Fibroblast of lung (primary cell): ENCODE results near the gene PRPH. TPM values are rescaled to one million over a fixed set of nuclear protein-coding genes. Genes with fewer than 3 reads are reported as not detected.
"Not testable (repeated sequence)": the region's sequence is repeated elsewhere in the genome, so short reads cannot be mapped to it uniquely, and the experiment has no call there.

ENCODE experiments used
- DNase-seq, 2 donors: peaks; one replicate each; pipeline versions ENCODE4 v3.0.0 to v3.0.0-alpha.2; 2010; ENCODE audit warnings: low read depth in 2 of 2
- H2AFZ ChIP-seq: 2 replicates; pipeline ENCODE4 v1.5.1; 2012; ENCODE audit warnings: low read length, control low read depth, inconsistent platforms
- H3K27ac ChIP-seq: 2 replicates; pipeline ENCODE4 v1.5.1; 2011; ENCODE audit warnings: low read length, control low read depth; ENCODE audit not compliant: insufficient read depth
- H3K27me3 ChIP-seq: 2 replicates; pipeline ENCODE4 v1.5.1; 2011; ENCODE audit warnings: mild to moderate bottlenecking, low read length; ENCODE audit not compliant: control insufficient read depth, insufficient read depth
- H3K36me3 ChIP-seq: 2 replicates; pipeline ENCODE4 v1.5.1; 2011; ENCODE audit warnings: low read length; ENCODE audit not compliant: control insufficient read depth, insufficient read depth
- H3K4me1 ChIP-seq: 2 replicates; pipeline ENCODE4 v1.5.1; 2011; ENCODE audit warnings: low read length; ENCODE audit not compliant: control insufficient read depth, insufficient read depth; ENCODE audit errors: extremely low read depth
- H3K4me2 ChIP-seq: 2 replicates; pipeline ENCODE4 v1.5.1; 2011; ENCODE audit warnings: low read length, control low read depth; ENCODE audit not compliant: insufficient read depth; ENCODE audit errors: extremely low read depth
- H3K4me3 ChIP-seq, 4 experiments: fragments of 200-600 bp in 1 of 4; sonication (generic) in 1 of 4; replicated peaks in 1 of 4; 2 replicates each; pipeline ENCODE4 v1.5.1; 2011 to 2016; ENCODE audit warnings: low read length in 4 of 4, low read depth in 3 of 4, mild to moderate bottlenecking in 3 of 4, control low read depth in 2 of 4, inconsistent platforms in 1 of 4, mixed read lengths in 1 of 4; ENCODE audit not compliant: insufficient read depth in 1 of 4; ENCODE audit errors: control extremely low read depth in 1 of 4
- H3K79me2 ChIP-seq: 2 replicates; pipeline ENCODE4 v1.5.1; 2012; ENCODE audit warnings: mild to moderate bottlenecking, low read length, inconsistent platforms; ENCODE audit not compliant: control insufficient read depth, insufficient read depth
- H3K9ac ChIP-seq: 2 replicates; pipeline ENCODE4 v1.5.1; 2011; ENCODE audit warnings: mild to moderate bottlenecking, low read length, control low read depth; ENCODE audit not compliant: insufficient read depth
- H3K9me3 ChIP-seq: 2 replicates; pipeline ENCODE4 v1.5.1; 2012; ENCODE audit warnings: low read depth, low read length; ENCODE audit not compliant: control insufficient read depth, insufficient read depth
- H4K20me1 ChIP-seq: 2 replicates; pipeline ENCODE4 v1.5.1; 2011; ENCODE audit warnings: low read length; ENCODE audit not compliant: control insufficient read depth, insufficient read depth; ENCODE audit errors: extremely low read depth
- EZH2 ChIP-seq: IDR thresholded peaks from 2 replicates; pipeline ENCODE4 v1.5.1; 2012; ENCODE audit warnings: low read length, control low read depth, mild to moderate bottlenecking; ENCODE audit errors: missing control alignments
- polyA plus RNA-seq, 2 donors: library from polyadenylated mRNA; depleted of rRNA in 1 of 2; stranded (reverse) in 1 of 2; unstranded in 1 of 2; fragments of >200 nt; gene quantifications; 2 replicates each; pipeline ENCODE4 v1.2.1, GENCODE V29; 2011 to 2012; ENCODE audit warnings: missing spikeins in 1 of 2
- total RNA-seq: library from RNA; depleted of rRNA; stranded (reverse); fragments of >200 nt; gene quantifications from 2 replicates; pipeline ENCODE4 v1.2.1, GENCODE V29; 2014
- TF ChIP-seq, protein P1 (sequence below), 2 donors: IDR thresholded peaks in 1 of 2; conservative IDR thresholded peaks in 1 of 2; 1 replicate in 1 of 2; 2 replicates in 1 of 2; pipeline ENCODE4 v1.5.1; 2011 to 2012; ENCODE audit warnings: low read length in 2 of 2, control low read depth in 1 of 2, inconsistent platforms in 1 of 2, low read depth in 1 of 2, mild to moderate bottlenecking in 1 of 2

The PRPH gene
- total and polyA plus RNA-seq, 2 donors (not counting 1 experiment from before 2014, with no cell fraction given) = 0.06 to 0.50 TPM

DNA sequence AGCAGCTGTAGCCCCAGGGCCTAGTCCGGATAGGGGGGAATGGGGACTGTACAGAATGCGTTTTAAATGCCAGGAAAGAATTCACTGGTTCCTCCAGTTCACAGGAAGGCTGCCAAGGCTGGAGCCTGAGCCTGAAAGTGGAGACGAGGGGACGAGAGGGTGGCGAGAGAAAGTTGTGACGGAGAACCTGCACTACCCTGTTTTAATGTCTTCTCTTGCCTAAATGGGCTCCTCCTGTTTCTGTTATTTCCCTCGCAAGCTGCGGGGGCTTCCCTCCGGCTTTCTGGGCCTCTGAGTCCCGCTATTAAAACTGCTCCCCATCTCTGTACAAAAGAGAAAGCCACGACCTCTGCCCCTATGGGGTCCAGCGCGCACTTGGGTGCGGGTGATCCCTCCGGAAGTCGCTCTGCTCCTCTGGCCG, 37.5 kb downstream of the PRPH start:
- H3K27me3 ChIP-seq = peaks cover 19% of the 10 kb centered on the region
- H3K4me1 ChIP-seq = no peaks in the 10 kb centered on the region
- H3K36me3 ChIP-seq = peaks cover 7% of the 10 kb centered on the region
- no peaks in the 10 kb centered on the region for H3K79me2 ChIP-seq
- TF ChIP-seq, protein P1, sequence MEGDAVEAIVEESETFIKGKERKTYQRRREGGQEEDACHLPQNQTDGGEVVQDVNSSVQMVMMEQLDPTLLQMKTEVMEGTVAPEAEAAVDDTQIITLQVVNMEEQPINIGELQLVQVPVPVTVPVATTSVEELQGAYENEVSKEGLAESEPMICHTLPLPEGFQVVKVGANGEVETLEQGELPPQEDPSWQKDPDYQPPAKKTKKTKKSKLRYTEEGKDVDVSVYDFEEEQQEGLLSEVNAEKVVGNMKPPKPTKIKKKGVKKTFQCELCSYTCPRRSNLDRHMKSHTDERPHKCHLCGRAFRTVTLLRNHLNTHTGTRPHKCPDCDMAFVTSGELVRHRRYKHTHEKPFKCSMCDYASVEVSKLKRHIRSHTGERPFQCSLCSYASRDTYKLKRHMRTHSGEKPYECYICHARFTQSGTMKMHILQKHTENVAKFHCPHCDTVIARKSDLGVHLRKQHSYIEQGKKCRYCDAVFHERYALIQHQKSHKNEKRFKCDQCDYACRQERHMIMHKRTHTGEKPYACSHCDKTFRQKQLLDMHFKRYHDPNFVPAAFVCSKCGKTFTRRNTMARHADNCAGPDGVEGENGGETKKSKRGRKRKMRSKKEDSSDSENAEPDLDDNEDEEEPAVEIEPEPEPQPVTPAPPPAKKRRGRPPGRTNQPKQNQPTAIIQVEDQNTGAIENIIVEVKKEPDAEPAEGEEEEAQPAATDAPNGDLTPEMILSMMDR (conservative IDR thresholded peaks at IDR 0.05 in 1 of 2, IDR thresholded peaks at IDR 0.05 in 1 of 2; ENCODE audit: low read depth in 1 of 2, low read length in 2 of 2) = no peak
- no peak for TF ChIP-seq EZH2
- H3K4me2 ChIP-seq = no peak overlapping the region
- H3K4me3 ChIP-seq = no peak overlapping the region
- no peak overlapping the region for H3K9ac ChIP-seq
- no peak for DNase-seq
- H4K20me1 ChIP-seq = no peaks in the 10 kb centered on the region
- no peak overlapping the region for H3K27ac ChIP-seq
- no peak overlapping the region for H2AFZ ChIP-seq
- no peaks in the 10 kb centered on the region for H3K9me3 ChIP-seq

DNA sequence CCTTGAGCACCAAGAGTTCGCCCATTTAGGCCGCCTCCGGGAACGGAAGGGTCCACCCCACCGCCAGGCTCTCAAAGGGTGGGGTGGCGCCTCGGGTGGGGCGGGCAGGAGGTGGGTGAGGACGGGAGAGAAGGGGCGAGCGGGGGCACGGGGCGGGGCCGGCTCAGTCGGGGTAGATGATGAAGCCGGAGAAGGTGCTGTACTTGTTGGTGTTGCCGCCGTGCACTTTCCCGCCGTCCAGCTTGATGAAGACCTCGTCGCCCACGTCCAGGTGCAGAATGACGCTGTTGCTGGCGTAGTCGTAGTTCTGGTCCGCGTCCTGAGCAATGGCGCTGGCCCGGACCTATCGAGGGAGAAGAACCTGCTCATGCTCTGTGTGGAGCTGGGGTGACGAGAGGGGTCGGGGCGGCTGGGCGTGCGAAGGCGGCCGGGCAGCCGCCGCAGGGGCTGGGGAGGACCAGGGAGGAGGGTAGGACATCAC, 38.0 kb downstream of the PRPH start:
- no peak overlapping the region for H3K9ac ChIP-seq
- H4K20me1 ChIP-seq = no peaks in the 10 kb centered on the region
- H2AFZ ChIP-seq = peak overlapping the region; percentile 57
- no peak overlapping the region for H3K27ac ChIP-seq
- H3K79me2 ChIP-seq = no peaks in the 10 kb centered on the region
- peak overlapping the region in 1 of 4 experiments; percentile 34 for H3K4me3 ChIP-seq
- no peak overlapping the region for H3K4me2 ChIP-seq
- H3K9me3 ChIP-seq = no peaks in the 10 kb centered on the region
- no peaks in the 10 kb centered on the region for H3K4me1 ChIP-seq
- no peak for DNase-seq
- TF ChIP-seq, protein P1 (conservative IDR thresholded peaks at IDR 0.05 in 1 of 2, IDR thresholded peaks at IDR 0.05 in 1 of 2; ENCODE audit: low read depth in 1 of 2, low read length in 2 of 2) = no peak
- no peak for TF ChIP-seq EZH2
- H3K27me3 ChIP-seq = peaks cover 19% of the 10 kb centered on the region
- peaks cover 5% of the 10 kb centered on the region for H3K36me3 ChIP-seq

DNA sequence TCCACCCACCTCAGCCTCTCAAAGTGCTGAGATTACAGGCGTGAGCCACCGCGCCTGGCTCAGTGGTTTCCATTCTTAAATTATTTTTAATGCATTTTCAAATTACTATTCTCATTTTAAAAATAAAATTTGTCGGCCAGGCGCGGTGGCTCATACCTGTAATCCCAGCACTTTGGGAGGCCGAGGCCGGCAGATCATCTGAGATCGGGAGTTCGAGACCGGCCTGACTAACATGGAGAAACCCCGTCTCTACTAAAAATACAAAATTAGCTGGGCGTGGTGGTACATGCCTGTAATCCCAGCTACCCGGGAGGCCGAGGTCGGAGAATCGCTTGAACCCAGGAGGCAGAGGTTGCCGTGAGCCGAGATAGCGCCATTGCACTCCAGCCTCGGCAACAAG, 38.8 kb downstream of the PRPH start:
- peaks cover 25% of the 10 kb centered on the region for H3K27me3 ChIP-seq
- H3K36me3 ChIP-seq, H3K4me3 ChIP-seq, H3K4me1 ChIP-seq, H3K79me2 ChIP-seq, DNase-seq, H3K9me3 ChIP-seq, H2AFZ ChIP-seq, H4K20me1 ChIP-seq, H3K4me2 ChIP-seq, H3K9ac ChIP-seq, H3K27ac ChIP-seq: not testable (repeated sequence)
